ENCODE data around the gene TRPM3.

Gene TRPM3

DNA sequence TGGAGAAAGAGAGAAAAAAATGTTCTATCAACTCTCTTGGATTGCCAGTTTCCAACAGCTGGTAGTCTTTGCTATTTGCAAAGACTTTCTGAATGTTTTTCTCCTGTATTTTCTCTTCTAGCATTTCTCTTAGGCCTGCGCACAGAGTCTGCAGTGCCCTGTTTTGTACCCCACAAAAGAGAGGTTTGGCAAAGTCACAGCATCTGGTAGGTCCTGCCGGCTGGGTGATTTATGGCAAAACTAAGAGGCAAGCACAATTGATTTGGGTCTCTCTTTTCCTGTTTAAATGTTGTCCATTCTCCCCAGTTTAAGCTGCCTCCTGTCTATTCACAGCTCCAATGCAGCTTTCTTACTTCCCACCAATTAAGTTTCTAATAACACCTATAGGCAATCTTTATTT, 193.9 kb downstream of the TRPM3 start:
- TF ChIP-seq, protein P1, sequence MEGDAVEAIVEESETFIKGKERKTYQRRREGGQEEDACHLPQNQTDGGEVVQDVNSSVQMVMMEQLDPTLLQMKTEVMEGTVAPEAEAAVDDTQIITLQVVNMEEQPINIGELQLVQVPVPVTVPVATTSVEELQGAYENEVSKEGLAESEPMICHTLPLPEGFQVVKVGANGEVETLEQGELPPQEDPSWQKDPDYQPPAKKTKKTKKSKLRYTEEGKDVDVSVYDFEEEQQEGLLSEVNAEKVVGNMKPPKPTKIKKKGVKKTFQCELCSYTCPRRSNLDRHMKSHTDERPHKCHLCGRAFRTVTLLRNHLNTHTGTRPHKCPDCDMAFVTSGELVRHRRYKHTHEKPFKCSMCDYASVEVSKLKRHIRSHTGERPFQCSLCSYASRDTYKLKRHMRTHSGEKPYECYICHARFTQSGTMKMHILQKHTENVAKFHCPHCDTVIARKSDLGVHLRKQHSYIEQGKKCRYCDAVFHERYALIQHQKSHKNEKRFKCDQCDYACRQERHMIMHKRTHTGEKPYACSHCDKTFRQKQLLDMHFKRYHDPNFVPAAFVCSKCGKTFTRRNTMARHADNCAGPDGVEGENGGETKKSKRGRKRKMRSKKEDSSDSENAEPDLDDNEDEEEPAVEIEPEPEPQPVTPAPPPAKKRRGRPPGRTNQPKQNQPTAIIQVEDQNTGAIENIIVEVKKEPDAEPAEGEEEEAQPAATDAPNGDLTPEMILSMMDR (IDR thresholded peaks at IDR 0.05; ENCODE audit: poor library complexity, severe bottlenecking), result no peak
- no peaks in the 10 kb centered on the region for H3K36me3 ChIP-seq (ENCODE audit: low read depth)

GRCh38 chr9:70924895-70925547, 196.4 kb downstream of the TRPM3 start:
- TF ChIP-seq, protein P1 (IDR thresholded peaks at IDR 0.05; ENCODE audit: poor library complexity, severe bottlenecking), result peak; percentile 89
- H3K27ac ChIP-seq (ENCODE audit: poor library complexity, severe bottlenecking), result peak overlapping the region; percentile 53
- H3K9me3 ChIP-seq (ENCODE audit: severe bottlenecking), result no peaks in the 10 kb centered on the region
- H3K36me3 ChIP-seq (ENCODE audit: low read depth), result no peaks in the 10 kb centered on the region
- H3K27me3 ChIP-seq (ENCODE audit: insufficient read depth, poor library complexity, severe bottlenecking), result no peaks in the 10 kb centered on the region
- peaks cover 7% of the 10 kb centered on the region for H3K4me1 ChIP-seq (ENCODE audit: insufficient read depth, poor library complexity, severe bottlenecking)
- DNase-seq (ENCODE audit: low spot score), result no peak
- no peak overlapping the region for H3K4me3 ChIP-seq (ENCODE audit: severe bottlenecking)
- peak; percentile 92 for ATAC-seq (ENCODE audit: low read depth)

More for the DNA sequence above, 193.9 kb downstream of the TRPM3 start:
- no peak for DNase-seq (ENCODE audit: low spot score)
- Histone ChIP-seq H3K4me1 (ENCODE audit: insufficient read depth, poor library complexity, severe bottlenecking) (peaks cover 7% of the 10 kb centered on the region), H3K27me3 (ENCODE audit: insufficient read depth, poor library complexity, severe bottlenecking) (no peaks in the 10 kb centered on the region), H3K27ac (ENCODE audit: poor library complexity, severe bottlenecking) (no peak overlapping the region), H3K9me3 (ENCODE audit: severe bottlenecking) (no peaks in the 10 kb centered on the region), H3K4me3 (ENCODE audit: severe bottlenecking) (no peak overlapping the region)
- ATAC-seq (ENCODE audit: low read depth), result no peak

DNA sequence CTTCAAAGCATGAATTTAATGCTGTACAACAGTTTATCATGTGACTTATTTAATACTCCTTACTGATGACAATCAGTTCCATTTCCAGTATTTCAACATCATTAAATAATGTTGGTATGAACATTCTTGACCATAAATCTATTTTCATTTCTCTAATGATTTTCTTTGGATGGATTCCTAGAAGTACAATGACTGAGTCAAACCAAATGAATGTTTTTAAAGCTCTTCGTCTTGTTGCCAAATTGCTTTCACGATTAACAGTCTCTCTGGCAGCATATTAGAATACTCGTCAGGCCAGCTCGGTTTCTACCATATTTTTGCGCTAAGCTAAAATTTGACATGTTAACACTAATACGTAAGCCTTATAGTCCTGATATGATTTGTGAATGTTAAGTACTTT, 197.0 kb downstream of the TRPM3 start:
- Histone ChIP-seq H3K4me3 (ENCODE audit: severe bottlenecking) (no peak overlapping the region), H3K9me3 (ENCODE audit: severe bottlenecking) (no peaks in the 10 kb centered on the region), H3K27ac (ENCODE audit: poor library complexity, severe bottlenecking) (peak overlapping the region; percentile 53), H3K4me1 (ENCODE audit: insufficient read depth, poor library complexity, severe bottlenecking) (peaks cover 7% of the 10 kb centered on the region), H3K36me3 (ENCODE audit: low read depth) (no peaks in the 10 kb centered on the region), H3K27me3 (ENCODE audit: insufficient read depth, poor library complexity, severe bottlenecking) (no peaks in the 10 kb centered on the region)
- TF ChIP-seq, protein P1 (IDR thresholded peaks at IDR 0.05; ENCODE audit: poor library complexity, severe bottlenecking), result no peak
- ATAC-seq (ENCODE audit: low read depth) (peak; percentile 64), DNase-seq (ENCODE audit: low spot score) (no peak)

GRCh38 chr9:70923961-70924360, 197.5 kb downstream of the TRPM3 start:
- peak overlapping the region; percentile 53 for H3K27ac ChIP-seq (ENCODE audit: poor library complexity, severe bottlenecking)
- H3K4me3 ChIP-seq (ENCODE audit: severe bottlenecking), result no peak overlapping the region
- no peaks in the 10 kb centered on the region for H3K27me3 ChIP-seq (ENCODE audit: insufficient read depth, poor library complexity, severe bottlenecking)
- TF ChIP-seq, protein P1 (IDR thresholded peaks at IDR 0.05; ENCODE audit: poor library complexity, severe bottlenecking), result no peak
- no peaks in the 10 kb centered on the region for H3K36me3 ChIP-seq (ENCODE audit: low read depth)
- H3K9me3 ChIP-seq (ENCODE audit: severe bottlenecking), result no peaks in the 10 kb centered on the region
- ATAC-seq (ENCODE audit: low read depth), result no peak
- H3K4me1 ChIP-seq (ENCODE audit: insufficient read depth, poor library complexity, severe bottlenecking), result peaks cover 7% of the 10 kb centered on the region
- no peak for DNase-seq (ENCODE audit: low spot score)

DNA sequence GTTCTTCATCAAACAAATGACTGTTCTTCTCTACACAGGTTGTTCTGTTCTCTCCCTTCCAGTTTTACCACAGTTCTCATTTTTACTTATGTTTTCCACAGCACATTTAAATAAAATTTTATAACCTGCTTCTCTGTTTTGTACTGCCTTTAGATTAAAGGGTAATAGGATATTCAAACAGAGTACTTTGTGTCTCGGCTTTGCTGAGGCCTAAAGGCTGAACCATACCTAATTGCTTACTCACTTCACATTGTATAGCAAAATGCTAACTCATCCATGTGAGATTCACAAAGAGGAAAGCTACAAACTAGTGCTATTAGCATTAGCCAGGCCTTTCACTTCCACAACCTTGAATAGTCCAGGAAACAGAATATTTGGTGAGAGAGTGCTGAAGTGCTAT, 200.3 kb downstream of the TRPM3 start:
- Histone ChIP-seq H3K36me3 (ENCODE audit: low read depth) (no peaks in the 10 kb centered on the region), H3K4me1 (ENCODE audit: insufficient read depth, poor library complexity, severe bottlenecking) (peaks cover 7% of the 10 kb centered on the region), H3K9me3 (ENCODE audit: severe bottlenecking) (no peaks in the 10 kb centered on the region), H3K27me3 (ENCODE audit: insufficient read depth, poor library complexity, severe bottlenecking) (no peaks in the 10 kb centered on the region), H3K27ac (ENCODE audit: poor library complexity, severe bottlenecking) (no peak overlapping the region), H3K4me3 (ENCODE audit: severe bottlenecking) (no peak overlapping the region)
- ATAC-seq (ENCODE audit: low read depth) (peak; percentile 58), DNase-seq (ENCODE audit: low spot score) (no peak)
- TF ChIP-seq, protein P1 (IDR thresholded peaks at IDR 0.05; ENCODE audit: poor library complexity, severe bottlenecking), result no peak

Data from RWPE2 (cell line).